Measurements from ENCODE around the gene OTUD7B.
"Not testable (repeated sequence)": the region's sequence is repeated elsewhere in the genome, so short reads cannot be mapped to it uniquely, and the experiment has no call there.

Gene OTUD7B

DNA sequence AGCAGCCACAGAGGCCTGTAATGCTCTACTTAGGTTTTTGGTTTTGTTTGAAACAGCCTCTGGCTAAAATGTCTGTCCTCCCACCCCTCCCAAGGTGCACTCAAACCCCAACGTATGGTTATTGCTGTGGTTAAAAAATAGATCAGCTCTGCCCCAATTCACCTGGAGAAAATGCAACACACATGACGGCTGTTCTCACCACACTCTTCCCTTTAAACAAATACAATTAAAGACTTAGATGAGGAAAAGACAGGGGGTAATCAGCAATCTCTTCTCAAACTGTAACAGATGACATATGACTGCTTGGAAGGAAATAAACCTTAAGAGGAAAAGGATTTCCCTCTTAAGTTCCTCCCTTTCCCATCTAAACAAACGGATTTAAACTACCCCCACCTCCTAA lies 67.6 kb downstream of the OTUD7B start:
- DNase-seq: no peak

DNA sequence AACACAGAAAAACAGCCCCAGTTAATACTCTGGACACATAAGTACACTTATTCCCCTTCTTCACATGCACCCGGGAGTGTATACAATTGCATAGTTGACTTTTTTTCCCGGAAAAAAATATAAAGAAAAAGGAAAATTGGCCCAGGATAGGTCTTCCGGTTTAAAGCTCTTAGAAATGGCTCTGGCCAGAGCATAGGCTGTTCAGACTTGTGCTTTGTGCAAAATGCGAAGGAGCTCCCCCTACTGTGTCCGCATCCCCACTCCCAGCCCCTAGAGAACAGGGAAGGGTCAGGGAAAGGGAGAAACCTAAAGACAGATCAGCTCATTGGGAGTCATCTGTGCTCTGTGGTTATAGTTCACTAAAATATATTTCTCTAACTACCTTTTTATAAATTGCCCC lies 68.3 kb downstream of the OTUD7B start:
- DNase-seq: no peak

DNA sequence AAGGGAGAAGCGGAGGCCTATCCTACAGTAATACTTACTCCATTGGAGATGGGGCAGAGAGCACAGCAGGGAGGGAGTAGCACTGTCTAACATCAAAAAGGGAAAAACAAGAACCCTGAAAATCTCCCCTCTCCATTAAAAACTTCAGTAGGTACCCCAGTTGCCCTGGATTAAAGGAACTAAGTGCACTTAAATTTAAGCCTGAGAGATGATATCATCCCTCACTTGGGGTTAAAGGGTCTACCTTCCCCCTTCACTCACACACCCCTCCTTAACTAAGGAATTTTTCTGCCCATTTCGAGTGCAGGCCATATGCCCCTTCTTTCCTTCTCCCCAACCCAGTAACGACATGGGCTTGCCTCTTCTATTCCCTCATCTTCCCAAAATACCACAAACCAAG lies 70.1 kb downstream of the OTUD7B start:
- DNase-seq: no peak

DNA sequence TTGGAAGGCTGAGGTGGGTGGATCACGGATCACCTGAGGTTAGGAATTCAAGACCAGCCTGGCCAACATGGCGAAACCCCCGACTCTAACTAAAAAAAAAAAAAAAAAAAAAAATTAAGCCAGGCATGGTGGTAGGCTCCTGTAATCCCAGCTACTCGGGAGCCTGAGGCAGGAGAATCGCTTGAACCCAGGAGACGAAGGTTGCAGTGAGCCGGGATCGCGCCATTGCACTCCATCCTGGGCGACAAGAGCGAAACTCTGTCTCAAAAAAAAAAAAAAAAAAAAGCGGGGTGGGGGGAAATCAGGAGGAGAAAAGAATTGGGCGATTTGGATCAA lies 71.9 kb downstream of the OTUD7B start:
- not testable (repeated sequence) for DNase-seq

DNA sequence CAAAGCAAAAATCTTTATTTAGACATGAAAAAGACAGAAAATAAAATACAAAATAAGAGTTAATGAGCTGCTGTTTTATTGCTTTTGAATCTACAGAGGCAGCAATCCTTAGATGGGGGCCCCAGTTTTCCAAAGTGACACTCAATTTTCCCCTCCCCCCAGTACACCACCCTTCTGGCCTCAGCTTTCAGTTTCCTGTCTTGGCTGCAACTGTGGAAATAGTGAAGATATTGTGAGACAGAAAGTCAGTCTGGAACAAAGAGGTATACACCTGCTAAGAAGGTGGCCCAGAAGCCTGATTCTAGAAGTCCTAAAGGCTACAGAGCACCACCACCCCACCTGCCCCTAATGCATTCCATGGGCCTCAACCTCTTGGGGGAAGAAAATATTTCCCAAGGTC lies 72.8 kb downstream of the OTUD7B start:
- DNase-seq: no peak

DNA sequence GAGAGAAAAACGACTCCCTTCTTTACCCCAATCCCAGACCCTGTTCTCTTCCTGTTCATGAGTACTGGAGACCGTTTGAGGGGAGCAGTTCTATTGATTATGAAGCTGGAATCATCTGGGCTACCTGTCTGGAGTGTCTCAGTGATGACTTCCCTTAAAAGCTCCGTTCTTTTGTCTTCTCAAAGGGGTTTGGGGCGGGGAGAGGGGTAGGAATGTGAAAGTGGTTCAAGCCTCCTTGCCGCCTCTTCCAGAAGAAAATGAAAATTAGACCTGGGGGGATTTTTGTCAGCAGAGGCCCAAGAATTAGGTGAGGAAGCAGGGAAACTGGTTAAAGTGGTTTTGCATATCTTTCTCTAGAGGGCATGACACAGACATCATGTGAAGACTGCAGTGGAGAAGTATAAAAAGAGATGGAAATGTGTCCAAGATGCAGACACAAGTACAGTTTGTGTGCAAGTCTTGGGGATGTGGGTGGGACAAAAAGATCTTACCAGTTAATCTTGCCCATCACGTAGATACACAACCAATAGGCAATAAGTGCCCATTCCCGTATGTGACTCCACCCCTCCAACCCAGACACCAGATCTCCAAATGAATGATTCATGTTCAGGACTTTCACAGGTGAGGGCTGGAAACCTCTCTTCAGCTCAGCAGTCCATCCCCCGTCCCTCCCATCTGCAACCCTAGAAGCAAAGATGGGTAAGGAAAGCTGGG lies 73.4 kb downstream of the OTUD7B start:
- no peak for DNase-seq

DNA sequence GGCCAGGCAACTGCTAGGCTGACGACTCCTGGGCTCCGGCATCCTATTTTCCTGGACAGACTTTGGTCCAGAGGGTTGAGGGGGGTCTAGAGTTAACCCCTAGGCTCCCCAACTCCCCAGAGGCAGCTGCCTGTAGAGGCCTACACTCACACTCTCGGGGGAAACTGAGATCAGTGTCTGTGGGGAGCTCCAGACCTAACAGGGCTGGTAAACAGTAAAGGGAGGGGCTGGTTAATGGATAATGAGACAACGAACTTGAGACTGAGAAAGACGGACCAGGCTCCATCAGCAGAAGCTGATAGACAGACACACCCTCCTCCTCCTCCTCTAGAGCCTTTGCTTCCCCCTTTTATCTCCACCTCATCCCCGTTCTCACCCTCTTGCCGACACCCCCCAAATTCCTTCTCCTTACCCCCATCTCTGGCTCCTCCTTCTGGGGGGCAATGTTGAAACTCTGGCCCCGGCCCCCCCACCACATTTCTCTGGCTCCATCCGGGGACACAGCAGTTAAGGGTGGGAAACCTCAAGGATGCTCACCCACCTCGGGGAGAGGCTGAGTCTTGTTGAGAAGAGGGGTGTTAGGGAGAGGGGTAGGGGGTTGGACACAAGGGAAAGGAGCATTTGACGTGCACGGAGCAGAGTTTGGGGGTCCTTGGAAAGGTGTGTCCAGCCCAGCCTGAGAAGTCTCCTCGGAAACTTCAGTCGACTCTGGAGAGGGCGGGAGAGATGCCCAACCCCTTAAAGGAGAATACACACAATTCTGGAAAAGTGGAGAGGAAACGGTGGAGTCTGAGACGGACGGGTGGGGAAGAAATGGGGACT lies 74.1 kb downstream of the OTUD7B start, which contains the start of gene MTMR11:
Gene MTMR11, minus strand, starts transcription at position 710 of the 822 bp plus-strand sequence. Its CDS starts 232 bp downstream, at position 478.
- no peak for DNase-seq

DNA sequence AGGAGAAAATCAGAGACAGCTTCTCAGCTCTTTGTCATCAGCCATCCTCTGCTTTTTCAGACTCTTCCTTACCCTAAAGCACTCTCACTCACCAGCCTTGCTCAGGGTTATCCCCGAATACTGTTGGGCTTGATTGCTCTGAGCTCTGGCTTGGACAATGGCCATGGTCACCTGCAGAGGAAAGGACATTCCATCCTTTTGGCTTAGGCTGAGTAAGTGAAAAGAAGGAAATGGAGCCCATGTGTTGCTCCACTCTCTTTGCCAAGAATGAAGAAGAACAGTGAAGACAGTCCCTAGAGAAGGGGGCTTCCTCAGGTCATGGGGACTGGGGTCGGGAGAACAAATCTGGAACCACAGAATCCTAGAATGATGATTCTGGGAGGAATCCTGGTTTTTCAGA lies 76.2 kb downstream of the OTUD7B start:
- DNase-seq: no peak

DNA sequence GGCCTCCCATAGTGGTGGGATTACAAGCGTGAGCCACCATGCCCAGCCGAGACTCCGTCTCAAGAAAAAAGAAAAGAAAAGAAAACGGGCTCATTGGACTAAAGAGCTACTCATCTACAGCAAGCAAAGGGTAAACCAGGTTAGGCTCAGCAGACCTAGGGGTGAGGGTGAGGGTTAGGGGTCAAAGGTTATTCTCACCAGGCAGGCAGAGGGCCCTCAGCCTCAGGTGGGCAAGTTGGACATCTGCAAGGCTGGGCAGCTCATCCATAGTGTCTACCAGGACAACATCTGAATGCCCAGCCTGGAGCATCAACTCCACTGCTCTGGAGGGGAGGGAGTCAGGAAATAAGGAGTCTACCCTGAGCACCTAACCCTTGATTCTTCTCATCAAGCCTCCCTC lies 77.3 kb downstream of the OTUD7B start:
- no peak for DNase-seq

DNA sequence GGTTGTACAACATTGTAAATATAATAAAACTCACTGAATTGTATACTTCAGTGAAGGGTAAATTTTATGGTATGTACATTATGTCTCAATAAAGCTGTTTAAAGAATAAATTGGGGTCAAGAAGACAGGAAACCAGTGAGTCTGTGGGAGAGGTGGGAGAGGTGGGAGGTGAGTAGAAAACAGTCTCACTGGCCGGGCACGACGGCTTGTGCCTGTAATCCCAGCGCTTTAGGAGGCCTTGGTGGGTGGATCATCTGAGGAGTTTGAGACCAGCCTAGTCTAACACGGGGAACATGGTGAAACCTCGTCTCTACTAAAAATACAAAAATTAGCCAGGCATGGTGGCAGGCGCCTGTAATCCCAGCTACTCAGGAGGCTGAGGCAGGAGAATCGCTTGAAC lies 78.1 kb downstream of the OTUD7B start:
- no peak for DNase-seq

DNA sequence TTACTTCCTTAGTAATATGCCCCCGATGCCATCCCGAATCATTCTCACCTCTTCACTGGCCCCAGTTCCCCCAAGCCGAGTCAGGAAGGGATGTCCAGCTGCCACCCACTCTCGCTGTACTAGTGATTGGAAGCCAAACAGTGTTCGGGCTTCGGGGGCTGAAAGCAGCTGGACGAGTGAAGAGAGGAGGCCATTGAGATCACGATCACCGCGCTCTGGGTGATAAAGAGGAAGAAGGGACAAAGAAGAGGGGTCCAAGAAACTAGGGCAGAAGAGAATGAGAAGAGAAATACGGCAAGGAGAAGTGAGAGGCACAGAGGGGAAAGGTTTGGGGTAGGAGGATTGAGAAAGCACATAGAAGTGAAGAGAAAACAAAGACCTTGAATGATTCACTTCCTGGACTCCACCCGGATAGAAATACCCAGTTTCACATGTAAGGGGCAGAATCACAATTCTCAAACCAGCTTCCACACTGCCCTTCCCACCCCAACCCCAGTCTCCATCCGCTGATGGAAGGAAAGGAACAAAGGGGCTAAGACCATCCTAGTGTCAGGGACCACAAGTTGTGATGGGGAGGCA lies 79.2 kb downstream of the OTUD7B start:
- DNase-seq: no peak

DNA sequence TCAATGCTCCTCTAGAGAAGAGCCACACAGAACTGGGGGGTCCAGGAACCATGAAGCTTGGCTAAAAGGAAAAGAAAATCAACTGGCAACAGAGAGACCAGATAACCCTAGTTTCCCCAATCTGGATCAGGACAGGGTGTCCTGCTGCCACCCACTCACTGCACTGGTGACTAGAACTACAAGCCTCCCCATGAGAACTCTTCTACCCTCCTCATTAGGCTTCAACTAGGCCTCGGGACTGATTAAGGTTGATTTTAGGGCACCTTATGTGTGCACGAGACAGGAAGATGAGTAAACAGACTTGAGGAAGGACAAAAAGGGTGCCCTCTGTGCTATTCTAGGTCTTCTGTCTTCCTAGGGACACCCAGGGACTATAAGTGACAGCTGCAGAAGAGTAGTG lies 80.7 kb downstream of the OTUD7B start:
- DNase-seq: no peak

DNA sequence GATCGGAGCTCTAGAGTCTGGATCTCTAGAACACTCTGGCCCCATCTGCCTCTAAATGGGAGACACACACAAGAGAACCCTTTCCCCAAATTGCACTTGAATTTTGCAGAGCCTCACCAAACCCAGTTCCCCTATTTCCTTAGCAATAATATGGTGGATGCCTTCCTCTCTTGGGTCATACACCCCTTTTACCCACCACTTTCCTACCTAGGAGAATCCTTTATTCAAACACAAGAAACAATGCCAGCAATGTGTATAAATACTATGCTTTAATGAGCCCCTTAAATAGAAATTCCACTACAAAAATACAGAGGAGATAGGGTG lies 82.2 kb downstream of the OTUD7B start:
- no peak for DNase-seq

DNA sequence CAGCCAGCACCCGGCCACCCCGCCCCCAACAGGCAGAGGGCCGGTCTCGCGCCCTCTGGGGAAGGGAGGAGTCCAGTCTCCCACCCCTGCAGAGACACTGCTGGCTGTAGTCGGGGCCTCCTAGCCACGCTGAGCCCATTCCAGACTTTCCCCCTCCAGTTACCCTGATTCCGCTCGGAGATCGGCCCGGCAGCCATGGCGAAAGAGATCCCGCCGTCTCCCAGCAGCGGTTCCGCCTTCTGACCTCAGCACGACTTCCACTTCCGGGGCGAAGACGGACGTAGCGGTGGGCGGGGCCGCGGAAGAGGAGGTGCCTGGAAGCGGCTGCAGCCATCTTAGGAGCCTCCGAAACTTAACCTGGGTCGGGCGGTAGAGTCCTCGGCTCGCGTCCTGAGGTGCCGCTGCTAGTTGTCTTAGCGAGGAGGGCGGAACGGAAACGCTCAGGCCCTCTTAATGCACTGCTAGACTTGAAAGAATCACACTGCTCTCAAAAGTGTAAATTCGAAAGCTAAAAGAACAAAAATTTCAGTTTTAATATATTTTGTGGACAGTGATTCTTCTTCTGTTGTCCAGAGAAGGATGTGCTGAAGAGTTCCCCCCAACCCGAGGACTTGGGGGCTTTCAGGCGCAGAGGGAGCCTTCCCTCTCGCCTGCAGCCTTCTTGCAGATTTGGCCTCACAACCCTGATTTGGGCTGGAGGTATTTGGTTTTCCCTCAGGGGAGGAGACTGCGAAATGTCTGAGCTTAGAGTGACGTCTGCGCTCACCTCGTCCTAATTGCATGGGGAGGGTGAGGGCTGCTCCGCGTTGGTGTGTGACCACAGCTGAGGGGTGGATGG lies 82.7 kb downstream of the OTUD7B start, which contains the start of gene SF3B4:
Gene SF3B4, minus strand, starts transcription at position 241 of the 838 bp plus-strand sequence. Its CDS starts 44 bp downstream, at position 197.
- peak; percentile 96 for DNase-seq

DNA sequence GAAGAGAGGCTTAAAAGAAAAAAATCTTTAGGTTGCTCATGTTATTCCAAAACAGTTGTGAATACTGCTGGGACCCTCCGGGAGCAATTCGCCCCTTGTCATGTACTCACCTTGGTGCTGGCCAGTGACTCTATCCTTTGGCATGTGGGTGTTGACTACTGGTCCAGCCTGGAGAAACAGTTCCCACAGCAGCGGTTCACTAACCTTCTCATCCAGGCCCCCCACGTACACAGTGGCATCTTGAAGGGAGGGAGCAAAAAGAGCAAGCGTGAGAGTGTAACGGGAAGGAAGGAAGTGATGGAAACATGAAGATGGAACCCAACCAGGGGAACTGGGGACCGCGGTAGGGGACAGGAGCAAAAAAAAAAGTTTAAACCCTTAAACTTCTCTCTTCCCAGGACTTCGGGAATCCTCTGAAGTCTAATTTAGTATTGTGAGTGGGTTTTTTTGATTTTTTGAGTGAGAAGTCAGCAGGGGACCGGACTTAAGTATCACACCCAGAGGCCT lies 83.4 kb downstream of the OTUD7B start:
- DNase-seq: peak; percentile 13

DNA sequence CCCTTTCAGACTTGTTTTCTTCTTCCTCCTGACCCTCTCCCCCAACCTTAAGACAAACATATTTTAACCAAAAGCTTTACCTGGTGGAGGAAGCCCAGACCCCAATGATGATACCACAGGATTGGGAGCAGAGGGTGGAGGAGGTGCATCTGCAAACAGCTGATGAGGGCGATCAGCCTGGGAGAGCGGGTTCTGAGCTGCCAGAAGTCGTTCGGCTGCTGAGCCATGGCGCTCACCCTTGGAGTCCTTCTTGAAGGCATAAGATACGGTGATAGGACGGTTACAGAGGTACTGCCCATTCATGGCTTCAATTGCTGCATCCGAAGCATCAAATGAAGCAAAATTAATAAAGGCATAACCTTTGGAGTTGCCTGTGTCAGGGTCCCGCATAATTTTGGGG lies 84.2 kb downstream of the OTUD7B start:
- DNase-seq: no peak

DNA sequence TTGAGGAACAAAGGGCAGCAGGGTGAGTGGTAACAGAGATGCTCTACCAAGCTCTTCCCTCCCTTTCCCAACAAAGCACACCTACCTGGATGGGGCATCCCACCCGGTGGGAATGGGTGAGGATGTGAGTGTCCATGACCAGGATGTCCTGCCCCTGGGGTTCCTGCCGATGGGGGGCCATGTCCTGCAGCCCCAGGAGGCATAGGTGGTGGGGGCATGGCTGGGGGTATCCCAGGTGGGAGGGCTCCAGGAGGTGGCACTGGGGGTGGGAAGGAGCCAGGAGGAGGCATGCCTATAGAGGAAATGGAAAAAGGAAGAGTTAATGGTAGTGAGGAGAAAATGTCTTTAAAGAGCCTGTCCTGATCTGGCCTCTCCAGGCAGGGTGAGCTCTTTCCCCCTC lies 84.8 kb downstream of the OTUD7B start:
- no peak for DNase-seq

DNA sequence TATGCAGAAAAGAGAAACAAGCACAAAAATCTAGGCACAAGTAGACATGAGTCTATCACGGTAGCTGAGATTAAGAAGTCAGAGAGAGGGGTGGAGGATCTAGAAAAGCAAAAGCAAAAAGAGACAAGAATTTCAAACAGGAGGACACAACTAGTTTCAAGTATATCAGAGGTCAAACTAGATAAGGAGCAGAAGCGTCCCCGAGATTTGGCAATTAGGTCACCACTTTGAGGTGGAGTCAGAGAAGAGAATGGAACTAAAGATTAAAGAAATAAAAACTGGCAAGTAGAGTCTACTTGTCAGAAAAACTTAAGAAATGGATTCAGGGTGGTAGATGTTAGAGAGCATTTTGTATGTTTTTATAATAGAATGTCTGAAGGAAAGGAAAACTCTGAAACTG lies 85.2 kb downstream of the OTUD7B start:
- no peak for DNase-seq

DNA sequence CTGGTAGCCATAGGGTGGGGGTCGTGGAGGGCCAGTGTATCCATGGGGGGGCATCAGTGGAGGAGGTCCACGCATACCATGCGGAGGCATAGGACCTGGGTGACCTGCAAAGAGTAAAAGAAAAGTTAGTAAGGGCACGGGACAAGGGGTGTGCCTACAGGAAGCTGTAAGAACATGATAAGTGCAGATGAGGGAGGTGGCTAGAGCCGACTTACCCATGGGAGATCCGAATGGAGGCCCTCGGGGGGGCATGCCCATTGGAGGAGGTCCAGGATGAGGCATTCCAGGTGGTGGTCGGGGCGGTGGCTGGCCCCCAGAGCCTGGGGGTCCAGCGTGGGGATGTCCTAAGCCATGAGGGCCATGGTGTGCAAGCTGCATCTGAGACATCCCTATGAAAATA lies 86.9 kb downstream of the OTUD7B start:
- DNase-seq: no peak

DNA sequence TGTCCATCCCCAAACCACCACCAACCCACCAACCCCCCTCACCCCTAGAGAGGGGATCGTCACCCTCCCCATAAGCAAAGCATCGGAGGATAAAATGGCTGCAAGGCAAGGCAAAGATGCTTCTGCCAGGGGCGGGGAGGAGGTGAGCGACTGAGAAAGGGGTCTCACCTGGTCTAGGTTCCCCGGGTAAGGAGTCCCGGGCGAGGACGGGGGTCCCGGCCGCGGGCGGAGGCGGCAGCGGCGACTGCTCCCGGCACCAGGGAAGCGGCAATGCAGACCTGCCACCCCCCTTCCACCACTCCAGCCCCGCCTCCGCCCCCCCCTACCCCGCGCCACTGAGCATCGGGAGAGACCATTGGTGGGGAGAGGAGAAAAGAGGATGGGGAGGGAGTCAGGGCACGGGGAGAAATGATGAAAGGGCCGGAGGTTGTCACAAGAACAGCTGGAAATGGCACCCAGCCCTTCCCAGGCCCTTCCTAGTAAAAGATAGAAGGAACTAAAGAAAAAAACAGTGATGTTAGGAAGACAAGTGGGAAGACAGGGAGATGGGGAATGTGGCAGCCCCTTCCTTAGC lies 92.9 kb downstream of the OTUD7B start, which contains the start of gene SV2A:
Gene SV2A, minus strand, starts transcription at position 274 of the 574 bp plus-strand sequence. CDS start 4,004 bp downstream, outside the sequence.
- DNase-seq: peak; percentile 56

DNA sequence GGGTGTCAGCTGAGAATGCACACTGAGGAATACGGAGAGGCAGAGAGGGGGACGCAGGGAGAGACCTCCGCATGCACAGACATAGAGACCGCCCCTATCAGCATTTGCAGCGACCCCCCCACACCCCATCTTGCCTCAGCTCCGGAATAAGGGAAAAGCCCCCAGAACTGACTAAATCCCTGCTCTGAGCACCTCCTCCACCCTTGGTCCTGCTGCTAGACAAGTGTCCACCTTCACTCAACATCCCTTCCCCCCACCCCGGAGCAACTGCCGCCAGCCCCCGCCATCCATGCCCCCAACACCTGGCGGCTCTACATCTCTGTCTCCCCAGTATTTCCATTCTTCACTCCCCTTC lies 93.7 kb downstream of the OTUD7B start:
- DNase-seq: no peak

DNA sequence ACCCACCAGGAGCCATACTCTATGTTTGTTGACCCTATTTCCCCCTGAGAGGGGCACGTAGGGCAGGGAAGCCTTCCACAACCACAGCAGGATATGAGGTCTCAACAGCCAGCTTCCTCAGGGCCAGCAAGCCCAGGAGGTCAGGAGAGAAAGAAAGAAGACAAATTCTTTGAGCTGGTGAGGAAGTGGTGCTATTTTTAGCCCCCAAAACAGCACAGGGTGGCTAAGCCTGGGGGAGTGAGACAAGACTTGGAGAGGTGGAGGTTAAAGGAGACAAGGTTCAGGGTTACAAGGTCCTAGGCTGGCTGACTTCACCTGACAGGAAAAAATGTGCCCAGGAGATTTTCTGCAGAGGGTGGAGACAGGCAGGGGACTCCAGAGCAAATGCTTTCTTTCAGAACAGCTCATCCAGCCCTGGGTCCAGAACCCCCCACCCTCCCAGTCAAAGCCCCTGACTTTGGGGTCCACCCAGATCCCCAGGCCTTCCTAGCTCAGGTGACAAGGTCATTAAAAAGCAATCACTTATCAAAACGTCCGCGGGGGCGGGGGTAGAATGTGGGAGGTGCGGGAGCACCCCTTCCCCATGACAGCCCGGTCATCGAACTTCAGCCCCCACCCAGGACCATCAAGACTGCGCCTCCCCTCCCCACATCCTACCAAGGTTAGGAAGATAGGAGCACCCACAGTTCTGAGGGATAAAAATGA lies 94.2 kb downstream of the OTUD7B start:
- DNase-seq: no peak
